Gastrocnemius medialis (tissue), 4 donors: ENCODE measurements around the gene PCSK5.

Experiments used
- POLR2A ChIP-seq, 2 donors: fragments of 450-650 bp; IDR thresholded peaks; one replicate each; pipeline ENCODE4 v1.6.1; 2017; ENCODE audit warnings: antibody characterized with exemption in 2 of 2, mild to moderate bottlenecking in 2 of 2, moderate library complexity in 2 of 2
- TF ChIP-seq, protein P1 (sequence below), 5 experiments: fragments of 450-650 bp in 3 of 5; fragments of 200-600 bp in 2 of 5; sonication (generic) in 2 of 5; IDR thresholded peaks in 4 of 5; conservative IDR thresholded peaks in 1 of 5; 1 replicate in 4 of 5; 2 replicates in 1 of 5; pipeline ENCODE4 v1.5.1; 2016 to 2019; ENCODE audit warnings: antibody characterized with exemption in 5 of 5, mild to moderate bottlenecking in 3 of 5, moderate library complexity in 3 of 5

DNA sequence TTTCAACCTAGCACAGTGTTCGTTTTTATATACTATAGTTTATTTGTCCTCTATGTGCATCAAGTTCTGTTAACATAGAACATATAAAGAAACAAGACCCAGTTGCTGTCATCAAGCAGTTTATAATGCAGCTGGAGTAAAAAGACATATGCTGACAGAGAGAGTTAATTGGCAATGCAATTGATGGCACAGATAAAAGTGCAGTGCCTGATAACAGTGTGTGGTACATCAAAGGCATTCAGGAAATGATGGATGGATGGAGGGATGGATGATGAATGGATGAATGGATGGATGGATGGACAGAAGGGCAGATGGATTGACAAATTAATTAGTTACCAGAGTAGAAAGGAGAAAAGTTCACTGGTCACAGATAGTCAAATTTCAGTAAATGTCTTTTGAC, 264.9 kb downstream of the PCSK5 start:
- TF ChIP-seq, protein P1, sequence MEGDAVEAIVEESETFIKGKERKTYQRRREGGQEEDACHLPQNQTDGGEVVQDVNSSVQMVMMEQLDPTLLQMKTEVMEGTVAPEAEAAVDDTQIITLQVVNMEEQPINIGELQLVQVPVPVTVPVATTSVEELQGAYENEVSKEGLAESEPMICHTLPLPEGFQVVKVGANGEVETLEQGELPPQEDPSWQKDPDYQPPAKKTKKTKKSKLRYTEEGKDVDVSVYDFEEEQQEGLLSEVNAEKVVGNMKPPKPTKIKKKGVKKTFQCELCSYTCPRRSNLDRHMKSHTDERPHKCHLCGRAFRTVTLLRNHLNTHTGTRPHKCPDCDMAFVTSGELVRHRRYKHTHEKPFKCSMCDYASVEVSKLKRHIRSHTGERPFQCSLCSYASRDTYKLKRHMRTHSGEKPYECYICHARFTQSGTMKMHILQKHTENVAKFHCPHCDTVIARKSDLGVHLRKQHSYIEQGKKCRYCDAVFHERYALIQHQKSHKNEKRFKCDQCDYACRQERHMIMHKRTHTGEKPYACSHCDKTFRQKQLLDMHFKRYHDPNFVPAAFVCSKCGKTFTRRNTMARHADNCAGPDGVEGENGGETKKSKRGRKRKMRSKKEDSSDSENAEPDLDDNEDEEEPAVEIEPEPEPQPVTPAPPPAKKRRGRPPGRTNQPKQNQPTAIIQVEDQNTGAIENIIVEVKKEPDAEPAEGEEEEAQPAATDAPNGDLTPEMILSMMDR (IDR thresholded peaks at IDR 0.05 in 4 of 5, conservative IDR thresholded peaks at IDR 0.05 in 1 of 5) = no peak
- no peak for TF ChIP-seq POLR2A (IDR thresholded peaks at IDR 0.05)
